SW480 (cell line): Measurements from ENCODE around the gene MAPK6.

Source experiments
- DNase-seq: peaks from one replicate; pipeline ENCODE4 v3.0.0-alpha.2; 2016; ENCODE audit warnings: low spot score

The MAPK6 gene

GRCh38 chr15:52010633-52011595 is 8.1 kb upstream of the MAPK6 start:
- DNase-seq: no peak

GRCh38 chr15:52011711-52012144 is 7.3 kb upstream of the MAPK6 start:
- DNase-seq: no peak

- no peak for DNase-seq
Observed at GRCh38 chr15:52012210-52012609, 6.8 kb upstream of the MAPK6 start.

GRCh38 chr15:52013151-52013791 is 5.7 kb upstream of the MAPK6 start:
- no peak for DNase-seq

GRCh38 chr15:52014616-52015015 is 4.4 kb upstream of the MAPK6 start:
- no peak for DNase-seq

- DNase-seq: no peak
Observed at GRCh38 chr15:52016316-52016715, 2.7 kb upstream of the MAPK6 start.

GRCh38 chr15:52018244-52018643 is 775 bp upstream of the MAPK6 start:
- DNase-seq: no peak

GRCh38 chr15:52019394-52020220 is 588 bp downstream of the MAPK6 start:
- peak; percentile 76 for DNase-seq

- peak; percentile 17 for DNase-seq
Observed at GRCh38 chr15:52020221-52021085, 1.4 kb downstream of the MAPK6 start.

- DNase-seq: peak; percentile 85
Observed at GRCh38 chr15:52021128-52021671, 2.2 kb downstream of the MAPK6 start.

GRCh38 chr15:52021892-52022540 is 3.0 kb downstream of the MAPK6 start:
- DNase-seq: no peak

GRCh38 chr15:52023169-52023922 is 4.3 kb downstream of the MAPK6 start:
- no peak for DNase-seq

- DNase-seq: no peak
Observed at GRCh38 chr15:52028431-52029093, 9.5 kb downstream of the MAPK6 start.

GRCh38 chr15:52030010-52030409 is 11.0 kb downstream of the MAPK6 start:
- no peak for DNase-seq

GRCh38 chr15:52031556-52031955 is 12.5 kb downstream of the MAPK6 start:
- DNase-seq: no peak

- DNase-seq: no peak
Observed at GRCh38 chr15:52037889-52038505, 19.0 kb downstream of the MAPK6 start.

GRCh38 chr15:52039925-52040781 is 21.1 kb downstream of the MAPK6 start:
- DNase-seq: no peak
